Measurements from ENCODE around the gene SPRR2D.
"Not testable (repeated sequence)": the region's sequence is repeated elsewhere in the genome, so short reads cannot be mapped to it uniquely, and the experiment has no call there.

The SPRR2D gene

DNA sequence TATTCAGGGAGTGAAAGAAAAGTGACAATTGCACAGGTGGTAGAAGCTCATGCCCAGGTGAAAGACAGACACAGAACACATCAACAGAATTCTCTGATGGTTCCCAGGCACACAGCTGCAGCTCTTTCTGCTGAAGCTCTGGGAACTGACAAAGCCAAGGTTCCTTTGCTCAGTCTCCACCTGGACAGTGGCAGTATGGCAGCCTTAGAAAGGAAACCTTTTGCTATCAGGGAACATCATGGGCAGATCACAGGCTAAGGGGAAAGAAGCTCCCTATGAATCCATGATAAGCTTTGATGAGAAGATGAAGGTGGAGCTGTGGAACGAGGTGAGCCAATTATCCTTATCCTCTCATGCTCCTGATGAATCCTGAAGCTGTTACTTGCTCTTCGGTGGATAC is 29.3 kb upstream of the SPRR2D start:
- H3K4me3 ChIP-seq (ENCODE audit: low read depth, low read length) = no peak overlapping the region
- TF ChIP-seq, protein P1, sequence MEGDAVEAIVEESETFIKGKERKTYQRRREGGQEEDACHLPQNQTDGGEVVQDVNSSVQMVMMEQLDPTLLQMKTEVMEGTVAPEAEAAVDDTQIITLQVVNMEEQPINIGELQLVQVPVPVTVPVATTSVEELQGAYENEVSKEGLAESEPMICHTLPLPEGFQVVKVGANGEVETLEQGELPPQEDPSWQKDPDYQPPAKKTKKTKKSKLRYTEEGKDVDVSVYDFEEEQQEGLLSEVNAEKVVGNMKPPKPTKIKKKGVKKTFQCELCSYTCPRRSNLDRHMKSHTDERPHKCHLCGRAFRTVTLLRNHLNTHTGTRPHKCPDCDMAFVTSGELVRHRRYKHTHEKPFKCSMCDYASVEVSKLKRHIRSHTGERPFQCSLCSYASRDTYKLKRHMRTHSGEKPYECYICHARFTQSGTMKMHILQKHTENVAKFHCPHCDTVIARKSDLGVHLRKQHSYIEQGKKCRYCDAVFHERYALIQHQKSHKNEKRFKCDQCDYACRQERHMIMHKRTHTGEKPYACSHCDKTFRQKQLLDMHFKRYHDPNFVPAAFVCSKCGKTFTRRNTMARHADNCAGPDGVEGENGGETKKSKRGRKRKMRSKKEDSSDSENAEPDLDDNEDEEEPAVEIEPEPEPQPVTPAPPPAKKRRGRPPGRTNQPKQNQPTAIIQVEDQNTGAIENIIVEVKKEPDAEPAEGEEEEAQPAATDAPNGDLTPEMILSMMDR (IDR thresholded peaks at IDR 0.05; ENCODE audit: low read depth, low read length, missing control alignments) = no peak
- in situ Hi-C loops (cut with HindIII; ENCODE audit: low sequenced_read_pairs) = no loop called here
- DNase-seq (ENCODE audit: low read depth) = no peak

DNA sequence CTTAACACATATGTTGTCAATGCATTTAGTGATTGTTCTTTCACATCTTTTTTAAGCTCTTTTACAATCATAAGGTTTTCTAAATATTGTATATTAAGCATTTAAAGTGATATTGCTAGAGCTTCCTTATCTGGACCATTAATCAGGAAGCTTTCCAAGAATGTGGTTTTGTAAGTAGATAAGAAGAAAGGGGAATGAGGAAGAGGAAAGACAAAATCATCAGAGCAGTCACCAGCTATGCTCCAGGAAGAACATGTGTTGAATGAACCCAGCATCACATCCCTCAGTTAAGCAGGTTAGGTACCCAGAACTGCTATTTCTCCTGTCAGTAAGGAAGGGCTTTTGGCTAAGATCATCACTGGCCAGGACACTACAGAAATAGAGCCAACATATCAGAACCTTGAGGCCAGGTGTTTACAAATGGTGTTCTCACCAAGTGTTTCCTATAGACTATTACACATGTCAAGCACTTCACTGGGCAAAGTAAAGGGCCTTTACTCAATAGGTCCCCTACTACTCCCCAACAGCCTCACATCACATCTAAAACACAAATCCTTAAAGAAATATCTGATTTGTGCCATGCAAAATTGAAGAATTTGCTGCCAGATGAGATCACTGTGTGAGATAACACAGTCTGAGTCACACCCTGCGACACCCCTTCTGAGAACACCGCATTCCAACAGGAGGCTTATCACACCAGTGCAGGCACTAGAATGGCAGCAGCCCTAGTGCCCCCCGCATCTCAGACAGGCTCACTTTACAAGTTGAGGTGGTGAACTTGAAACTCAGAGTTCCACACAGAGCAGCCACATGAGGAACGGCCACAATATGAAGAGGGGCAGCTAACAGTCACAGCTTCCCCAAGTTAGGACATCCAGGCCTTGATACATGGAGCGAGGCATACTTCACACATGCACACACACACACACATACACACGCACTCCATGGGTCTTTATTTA is 18.2 kb upstream of the SPRR2D start:
- TF ChIP-seq, protein P1 (IDR thresholded peaks at IDR 0.05; ENCODE audit: low read depth, low read length, missing control alignments) = no peak
- DNase-seq (ENCODE audit: low read depth) = no peak

DNA sequence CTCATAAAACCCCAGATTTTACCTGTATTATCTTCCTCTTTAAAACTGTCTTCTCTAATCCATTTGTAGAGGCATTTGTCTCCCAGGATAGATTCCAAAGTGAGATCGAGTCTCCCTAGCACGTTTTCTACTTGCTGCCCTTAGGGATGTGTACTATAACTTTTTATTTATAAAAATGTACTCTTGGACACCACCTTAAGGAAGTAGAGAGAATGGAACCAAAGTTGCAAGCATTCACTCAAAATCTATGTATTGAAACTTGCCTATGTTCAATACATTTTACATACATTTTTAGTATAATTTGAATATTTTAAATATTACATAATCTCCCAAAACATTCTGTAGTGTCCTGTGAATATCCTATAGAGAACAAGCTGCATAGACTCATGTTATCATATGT is 17.2 kb upstream of the SPRR2D start:
- TF ChIP-seq, protein P1 (IDR thresholded peaks at IDR 0.05; ENCODE audit: low read depth, low read length, missing control alignments) = no peak
- no peak for DNase-seq (ENCODE audit: low read depth)
- in situ Hi-C loops (cut with HindIII; ENCODE audit: low sequenced_read_pairs) = no loop called here
- H3K4me3 ChIP-seq (ENCODE audit: low read depth, low read length) = no peak overlapping the region

More for the DNA sequence above, 18.2 kb upstream of the SPRR2D start:
- in situ Hi-C loops (cut with HindIII; ENCODE audit: low sequenced_read_pairs) = no loop called here
- H3K4me3 ChIP-seq (ENCODE audit: low read depth, low read length) = no peak overlapping the region

- DNase-seq (ENCODE audit: low read depth) = no peak
- H3K4me3 ChIP-seq (ENCODE audit: low read depth, low read length) = no peak within 1 kb of the TSS
- TF ChIP-seq, protein P1 (IDR thresholded peaks at IDR 0.05; ENCODE audit: low read depth, low read length, missing control alignments) = no peak
- in situ Hi-C loops (cut with HindIII; ENCODE audit: low sequenced_read_pairs) = no loop called here
Measured at GRCh38 chr1:153057375-153057774, 16.5 kb upstream of the SPRR2D start, which contains the start of gene SPRR2A. SPRR2A (minus strand) TSS chr1:153057512; CDS start chr1:153056735, 777 bp downstream.

- in situ Hi-C loops (cut with HindIII; ENCODE audit: low sequenced_read_pairs); H3K4me3 ChIP-seq (ENCODE audit: low read depth, low read length); DNase-seq (ENCODE audit: low read depth): not testable (repeated sequence)
Measured at GRCh38 chr1:153056111-153056510, 15.2 kb upstream of the SPRR2D start.

DNA sequence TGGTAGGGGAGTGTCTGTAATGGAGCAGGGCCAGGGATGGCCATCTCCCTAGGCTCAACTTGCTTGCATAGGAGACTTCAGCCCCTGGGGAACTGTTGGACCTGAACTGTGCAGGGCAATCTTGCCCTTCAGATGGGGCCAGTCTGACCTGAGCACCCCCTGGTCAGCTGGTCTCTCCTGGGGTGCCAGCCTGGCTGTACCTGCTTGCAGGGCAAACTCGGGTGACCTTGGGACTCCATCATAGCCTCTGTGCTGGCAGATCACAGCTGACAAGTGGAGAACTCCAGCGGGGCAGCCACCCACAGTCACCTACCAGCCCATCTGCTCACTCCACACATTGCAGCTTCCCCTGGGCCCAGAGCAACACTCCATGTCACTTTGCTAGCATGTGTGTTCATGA is 8.3 kb upstream of the SPRR2D start:
- in situ Hi-C loops (cut with HindIII; ENCODE audit: low sequenced_read_pairs) = no loop called here
- no peak overlapping the region for H3K4me3 ChIP-seq (ENCODE audit: low read depth, low read length)
- TF ChIP-seq, protein P1 (IDR thresholded peaks at IDR 0.05; ENCODE audit: low read depth, low read length, missing control alignments) = no peak
- no peak for DNase-seq (ENCODE audit: low read depth)

GRCh38 chr1:153035211-153035610 is 5.7 kb downstream of the SPRR2D start:
- no peak for DNase-seq (ENCODE audit: low read depth)
- no peak overlapping the region for H3K4me3 ChIP-seq (ENCODE audit: low read depth, low read length)
- in situ Hi-C loops (cut with HindIII; ENCODE audit: low sequenced_read_pairs) = no loop called here
- TF ChIP-seq, protein P1 (IDR thresholded peaks at IDR 0.05; ENCODE audit: low read depth, low read length, missing control alignments) = no peak

Measured in astrocyte of the cerebellum (primary cell).